ENCODE measurements around the gene STK16. TPM values are rescaled to one million over a fixed set of nuclear protein-coding genes. Genes with fewer than 3 reads are reported as not detected.

The STK16 gene
- total RNA-seq, 1 donor from 2014 or later, result 17.5 TPM

DNA sequence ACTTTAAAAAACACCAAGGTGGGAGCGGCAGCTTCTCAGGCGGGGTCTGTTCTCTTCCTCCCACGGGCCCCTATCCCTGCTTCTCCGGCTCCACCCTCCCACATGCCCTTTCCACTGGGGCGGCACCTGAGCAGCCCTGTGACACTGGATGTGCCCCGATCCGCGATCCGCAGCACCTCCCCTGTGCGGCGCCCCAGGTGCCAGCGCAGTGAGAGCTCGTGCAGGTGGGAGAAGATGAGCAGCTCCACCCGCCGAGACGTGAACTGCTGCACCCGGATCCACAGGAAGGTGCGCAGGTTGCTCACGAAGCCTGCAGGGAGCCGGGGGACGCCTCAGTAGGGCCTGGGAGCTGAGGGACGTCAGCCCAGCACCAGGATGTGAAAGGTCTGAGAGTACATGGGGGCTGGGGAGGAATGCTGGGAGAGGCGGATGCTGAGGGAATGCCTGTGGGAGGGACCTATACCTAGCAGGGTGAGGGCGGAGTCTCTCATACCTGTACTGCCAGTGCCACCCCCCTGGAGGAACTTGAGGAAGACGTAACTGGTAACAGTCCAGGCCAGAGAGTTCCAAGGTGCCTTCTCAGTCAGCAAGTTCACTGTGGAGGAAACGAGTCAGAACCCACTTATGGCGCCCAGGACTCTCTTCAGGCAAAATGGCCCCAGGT, 29.3 kb upstream of the STK16 start:
- TF ChIP-seq, protein P1, sequence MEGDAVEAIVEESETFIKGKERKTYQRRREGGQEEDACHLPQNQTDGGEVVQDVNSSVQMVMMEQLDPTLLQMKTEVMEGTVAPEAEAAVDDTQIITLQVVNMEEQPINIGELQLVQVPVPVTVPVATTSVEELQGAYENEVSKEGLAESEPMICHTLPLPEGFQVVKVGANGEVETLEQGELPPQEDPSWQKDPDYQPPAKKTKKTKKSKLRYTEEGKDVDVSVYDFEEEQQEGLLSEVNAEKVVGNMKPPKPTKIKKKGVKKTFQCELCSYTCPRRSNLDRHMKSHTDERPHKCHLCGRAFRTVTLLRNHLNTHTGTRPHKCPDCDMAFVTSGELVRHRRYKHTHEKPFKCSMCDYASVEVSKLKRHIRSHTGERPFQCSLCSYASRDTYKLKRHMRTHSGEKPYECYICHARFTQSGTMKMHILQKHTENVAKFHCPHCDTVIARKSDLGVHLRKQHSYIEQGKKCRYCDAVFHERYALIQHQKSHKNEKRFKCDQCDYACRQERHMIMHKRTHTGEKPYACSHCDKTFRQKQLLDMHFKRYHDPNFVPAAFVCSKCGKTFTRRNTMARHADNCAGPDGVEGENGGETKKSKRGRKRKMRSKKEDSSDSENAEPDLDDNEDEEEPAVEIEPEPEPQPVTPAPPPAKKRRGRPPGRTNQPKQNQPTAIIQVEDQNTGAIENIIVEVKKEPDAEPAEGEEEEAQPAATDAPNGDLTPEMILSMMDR (conservative IDR thresholded peaks at IDR 0.05; ENCODE audit: low read depth, low read length), result no peak

GRCh38 chr2:219216535-219216915, 28.8 kb upstream of the STK16 start:
- TF ChIP-seq, protein P1 (conservative IDR thresholded peaks at IDR 0.05; ENCODE audit: low read depth, low read length), result no peak
- no peak for DNase-seq (ENCODE audit: low read depth)
- H3K4me3 ChIP-seq (ENCODE audit: low read depth, low read length), result no peak overlapping the region

More for the DNA sequence above, 29.3 kb upstream of the STK16 start:
- no peak overlapping the region for H3K4me3 ChIP-seq (ENCODE audit: low read depth, low read length)
- no peak for DNase-seq (ENCODE audit: low read depth)

- TF ChIP-seq, protein P1 (conservative IDR thresholded peaks at IDR 0.05; ENCODE audit: low read depth, low read length), result no peak
- H3K4me3 ChIP-seq (ENCODE audit: low read depth, low read length), result peak overlapping the region; percentile 62
- no peak for DNase-seq (ENCODE audit: low read depth)
These were observed 27.0 kb upstream of the STK16 start for GRCh38 chr2:219218217-219218731.

DNA sequence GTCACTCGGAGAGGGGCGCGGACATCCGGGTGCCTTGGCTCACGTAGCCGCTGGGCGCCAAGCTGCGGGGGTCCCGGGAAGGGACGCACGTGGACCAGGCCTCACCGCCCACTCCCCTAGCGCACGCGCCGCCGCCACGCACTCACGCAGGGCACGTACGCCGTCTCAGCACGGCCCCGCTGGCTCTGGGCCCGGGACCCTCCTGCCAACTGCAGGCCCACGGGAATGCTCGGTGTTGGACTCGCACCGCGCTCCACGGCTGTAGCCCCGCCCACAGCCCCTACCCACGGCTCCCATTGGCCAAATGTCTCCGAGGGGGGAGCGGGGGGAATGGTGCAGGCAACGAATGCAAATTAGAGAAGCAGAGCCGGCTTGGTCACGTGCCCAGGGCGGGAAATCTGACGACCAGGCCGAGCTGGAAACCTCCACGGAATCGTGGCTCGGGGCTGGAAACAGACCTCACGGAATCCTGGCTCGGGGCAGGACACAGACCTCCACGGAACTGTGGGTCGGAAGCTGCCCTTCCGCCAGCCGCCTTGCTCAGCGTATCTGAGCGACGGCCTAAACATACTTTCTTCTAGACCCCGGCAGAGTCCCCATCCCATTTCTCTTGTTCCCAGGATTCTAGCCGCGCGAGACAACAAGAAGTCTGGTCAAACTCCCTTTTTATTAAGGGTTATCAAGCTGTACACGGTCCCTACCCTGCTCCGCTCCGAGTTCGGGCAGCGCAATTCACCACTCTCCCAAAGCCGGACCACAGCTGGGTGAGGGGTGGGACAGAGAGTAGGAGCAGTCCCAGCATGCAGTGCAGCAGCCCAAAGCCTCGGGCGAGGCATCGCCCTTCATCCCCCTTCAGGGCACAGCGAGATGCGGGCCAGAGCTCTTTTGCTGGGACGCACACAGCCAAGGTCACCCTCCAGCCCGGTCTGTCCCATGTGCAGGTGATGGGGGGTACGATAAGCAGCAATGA, 26.3 kb upstream of the STK16 start, which contains the start of gene ABCB6:
ABCB6 (minus strand) TSS at position 227 of the 970 bp plus-strand sequence. CDS start 285 bp downstream, outside the sequence.
- DNase-seq (ENCODE audit: low read depth), result no peak

DNA sequence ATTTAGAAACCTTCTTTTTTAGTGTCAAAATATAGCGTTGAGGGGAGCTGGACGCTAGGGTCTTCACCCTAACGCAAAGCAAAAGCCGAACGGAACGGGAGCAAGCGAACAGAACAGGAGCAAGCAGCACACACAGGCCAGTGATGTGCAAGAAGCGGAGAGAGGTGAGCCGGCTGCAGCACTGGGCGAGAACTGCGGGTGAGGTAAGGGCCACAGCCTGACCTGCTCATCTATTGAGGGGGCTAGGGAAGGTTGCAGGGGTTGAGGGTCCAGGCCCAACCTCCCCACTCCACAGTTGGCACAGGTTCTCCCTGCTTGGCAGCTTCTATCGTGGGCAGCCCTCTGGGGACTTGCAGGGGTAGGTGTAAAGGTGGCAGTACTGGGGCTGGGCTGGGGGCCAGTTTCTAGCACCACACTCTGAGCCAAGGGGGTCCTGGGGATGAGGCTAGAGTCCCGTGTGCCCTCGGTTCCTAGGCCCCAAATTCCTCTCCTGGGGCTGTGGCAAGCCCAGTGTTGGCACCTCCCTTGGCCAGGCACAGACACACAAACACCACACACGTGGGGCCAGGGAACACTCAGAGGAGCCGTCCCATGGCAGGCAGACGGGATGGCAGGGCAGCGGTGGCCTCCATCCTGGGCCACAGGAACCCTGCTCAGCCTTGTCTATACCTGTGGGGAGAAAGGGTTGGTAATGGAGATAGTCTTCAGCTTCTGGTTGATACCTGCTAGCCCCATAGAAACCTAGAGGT, 25.3 kb upstream of the STK16 start:
- no peak overlapping the region for H3K4me3 ChIP-seq (ENCODE audit: low read depth, low read length)
- TF ChIP-seq, protein P1 (conservative IDR thresholded peaks at IDR 0.05; ENCODE audit: low read depth, low read length), result no peak
- DNase-seq (ENCODE audit: low read depth), result no peak

More for the DNA sequence above, 26.3 kb upstream of the STK16 start, which contains the start of gene ABCB6:
- TF ChIP-seq, protein P1 (conservative IDR thresholded peaks at IDR 0.05; ENCODE audit: low read depth, low read length), result no peak
- H3K4me3 ChIP-seq (ENCODE audit: low read depth, low read length), result peak within 1 kb of the TSS; percentile 62

- TF ChIP-seq, protein P1 (conservative IDR thresholded peaks at IDR 0.05; ENCODE audit: low read depth, low read length), result no peak
- no peak overlapping the region for H3K4me3 ChIP-seq (ENCODE audit: low read depth, low read length)
These were observed 24.5 kb upstream of the STK16 start for GRCh38 chr2:219220652-219221402.

More at GRCh38 chr2:219220652-219221402, 24.5 kb upstream of the STK16 start:
- no peak for DNase-seq (ENCODE audit: low read depth)
